Upper lobe of left lung (tissue), 6 donors: ENCODE measurements around the gene TMEM40. TPM values are rescaled to one million over a fixed set of nuclear protein-coding genes. Genes with fewer than 3 reads are reported as not detected.
A peak's percentile ranks its signal among the peaks of the same experiment; 100 is the strongest.

Experiments used
- ATAC-seq, 2 donors: fragments of 200-7000 bp; cut with Tn5 transposase; one replicate each; pipeline ENCODE4 v1.9.1; 2022; ENCODE audit warnings: mild to moderate bottlenecking in 2 of 2, moderate library complexity in 2 of 2; ENCODE audit not compliant: low FRiP score in 2 of 2
- DNase-seq, 2 donors: peaks; one replicate each; pipeline ENCODE4 v3.0.0-alpha.2; 2019 to 2020
- H3K27ac ChIP-seq, 4 donors: fragments of 200-600 bp; sonication (generic); one replicate each; pipeline ENCODE4 v1.5.1; 2016 to 2019
- H3K27me3 ChIP-seq, 4 donors: fragments of 200-600 bp; sonication (generic); one replicate each; pipeline ENCODE4 v1.5.1; 2017 to 2019
- H3K36me3 ChIP-seq, 4 donors: fragments of 200-600 bp; sonication (generic); one replicate each; pipeline ENCODE4 v1.5.1; 2016 to 2019
- H3K4me1 ChIP-seq, 4 donors: fragments of 200-600 bp; sonication (generic); one replicate each; pipeline ENCODE4 v1.5.1; 2018 to 2019
- H3K4me3 ChIP-seq, 4 donors: fragments of 200-600 bp; sonication (generic); one replicate each; pipeline ENCODE4 v1.5.1; 2017 to 2019; ENCODE audit warnings: mild to moderate bottlenecking in 2 of 4, moderate library complexity in 1 of 4
- H3K9me3 ChIP-seq, 4 donors: fragments of 200-600 bp; sonication (generic); one replicate each; pipeline ENCODE4 v1.5.1; 2018 to 2019
- CTCF ChIP-seq, 6 experiments: fragments of 450-650 bp in 4 of 6; fragments of 200-600 bp in 2 of 6; sonication (generic) in 2 of 6; IDR thresholded peaks; one replicate each; pipeline ENCODE4 v1.5.1; 2016 to 2019; ENCODE audit warnings: antibody characterized with exemption in 6 of 6
- EP300 ChIP-seq, 4 donors: sonication (generic); formaldehyde crosslinking; IDR thresholded peaks; one replicate each; pipeline ENCODE4 v1.5.1; 2017; ENCODE audit warnings: antibody characterized with exemption in 4 of 4, control low read depth in 2 of 4
- POLR2A ChIP-seq, 4 donors: fragments of 450-650 bp; IDR thresholded peaks; one replicate each; pipeline ENCODE4 v1.5.1; 2016 to 2017; ENCODE audit warnings: antibody characterized with exemption in 4 of 4, mild to moderate bottlenecking in 2 of 4
- POLR2AphosphoS5 ChIP-seq, 2 donors: sonication (generic); formaldehyde crosslinking; IDR thresholded peaks; one replicate each; pipeline ENCODE4 v1.5.1; 2017; ENCODE audit warnings: antibody characterized with exemption in 2 of 2
- WGBS, 2 donors: methylation state at CpG; one replicate each; pipeline ENCODE4 v1.1.5; 2017 to 2018; 5-methylcytosine and 5-hydroxymethylcytosine counted together
- total RNA-seq, 6 donors: library from RNA; depleted of rRNA in 4 of 6; stranded (reverse); fragments of >200 nt in 4 of 6; gene quantifications; one replicate each; pipeline versions ENCODE4 v1.1.0 to v1.2.1, GENCODE V29; 2016 to 2021
- donor health status: DM: no; HTN: no; CAD: no; lungs with moderate emphysema.
- donor health status: DM: no; HTN: yes; CAD: no; lungs with severe emphysema.

The TMEM40 gene
- total RNA-seq, 6 donors from 2014 or later, result 0.30 to 5.3 (median 1.1) TPM

DNA sequence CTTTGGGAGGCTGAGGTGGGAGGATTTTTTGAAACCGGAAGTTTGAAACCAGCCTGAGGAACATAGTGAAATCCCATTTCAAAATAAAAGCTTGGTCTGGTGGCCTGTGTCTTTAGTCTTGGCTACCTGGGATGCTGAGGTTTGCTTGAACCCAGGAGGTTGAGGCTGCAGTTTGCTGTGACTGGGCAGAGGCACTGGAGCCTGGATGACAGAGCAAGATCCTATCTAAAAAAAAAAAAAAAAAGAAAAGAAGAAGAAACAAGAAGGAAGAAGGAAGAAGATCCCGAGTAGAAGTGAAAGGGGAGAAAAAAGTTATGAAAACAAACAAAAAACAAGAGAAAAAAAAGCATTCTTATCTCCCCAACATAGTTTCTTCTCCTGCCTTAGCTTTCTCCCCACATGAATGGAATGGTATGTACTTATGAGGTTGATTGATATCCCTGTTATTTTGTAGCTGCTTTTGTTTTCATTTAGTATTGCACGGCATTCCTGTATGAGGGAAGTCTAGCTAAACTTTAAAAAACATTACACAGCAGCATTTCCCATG is 42.4 kb downstream of the TMEM40 start:
- Histone ChIP-seq H3K36me3 (no peaks in the 10 kb centered on the region), H3K4me3 (no peak overlapping the region), H3K9me3 (no peaks in the 10 kb centered on the region), H3K4me1 (peaks cover 0 to 10% (median 4%) of the 10 kb centered on the region in 4 donors), H3K27ac (no peak overlapping the region), H3K27me3 (no peaks in the 10 kb centered on the region)
- no peak for DNase-seq
- TF ChIP-seq POLR2A (IDR thresholded peaks at IDR 0.05) (no peak), POLR2AphosphoS5 (IDR thresholded peaks at IDR 0.05) (no peak), EP300 (IDR thresholded peaks at IDR 0.05) (no peak), CTCF (IDR thresholded peaks at IDR 0.05) (no peak)
- WGBS, 2 donors, result 29 to 45% methylated on average over 1 to 3 of the region's 3 CpGs
- no peak for ATAC-seq

DNA sequence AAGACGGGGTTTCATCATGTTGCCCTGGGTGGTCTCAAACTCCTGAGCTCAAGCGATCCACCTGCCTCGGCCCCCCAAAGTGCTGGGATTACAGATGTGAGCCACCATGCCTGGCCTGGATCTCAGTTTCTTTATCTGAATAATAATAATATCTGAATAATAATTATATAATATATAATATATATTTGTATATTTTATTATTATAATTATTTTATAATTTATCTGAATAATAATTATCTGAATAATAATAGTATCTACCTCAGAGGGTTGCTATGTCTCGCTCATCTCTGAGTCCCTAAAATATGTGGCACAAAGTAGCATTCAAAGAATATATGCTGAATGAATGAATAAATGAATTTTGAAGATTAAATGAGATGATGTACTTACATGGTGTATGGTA is 44.8 kb downstream of the TMEM40 start:
- Histone ChIP-seq H3K27ac (no peak overlapping the region), H3K9me3 (no peaks in the 10 kb centered on the region), H3K36me3 (no peaks in the 10 kb centered on the region), H3K4me3 (no peak overlapping the region), H3K4me1 (no peaks in the 10 kb centered on the region), H3K27me3 (no peaks in the 10 kb centered on the region)
- no peak for TF ChIP-seq POLR2AphosphoS5 (IDR thresholded peaks at IDR 0.05)
- no peak for TF ChIP-seq CTCF (IDR thresholded peaks at IDR 0.05)
- TF ChIP-seq POLR2A (IDR thresholded peaks at IDR 0.05), result no peak
- no peak for TF ChIP-seq EP300 (IDR thresholded peaks at IDR 0.05)
- DNase-seq (no peak), ATAC-seq (no peak)
- WGBS, 2 donors, result 96 to 97% methylated on average over 4 of the region's 4 CpGs

GRCh38 chr3:12710062-12710461 is 49.0 kb downstream of the TMEM40 start:
- Histone ChIP-seq H3K27ac (no peak overlapping the region), H3K4me3 (no peak overlapping the region), H3K36me3 (no peaks in the 10 kb centered on the region), H3K4me1 (no peaks in the 10 kb centered on the region), H3K27me3 (no peaks in the 10 kb centered on the region), H3K9me3 (no peaks in the 10 kb centered on the region)
- WGBS, 2 donors, result 64 to 75% methylated on average over 2 to 3 of the region's 4 CpGs
- ATAC-seq (no peak), DNase-seq (no peak)
- TF ChIP-seq POLR2A (IDR thresholded peaks at IDR 0.05), result no peak
- no peak for TF ChIP-seq EP300 (IDR thresholded peaks at IDR 0.05)
- no peak for TF ChIP-seq CTCF (IDR thresholded peaks at IDR 0.05)
- no peak for TF ChIP-seq POLR2AphosphoS5 (IDR thresholded peaks at IDR 0.05)

- Histone ChIP-seq H3K4me1 (no peaks in the 10 kb centered on the region), H3K9me3 (no peaks in the 10 kb centered on the region), H3K27ac (no peak overlapping the region), H3K4me3 (no peak overlapping the region), H3K27me3 (no peaks in the 10 kb centered on the region), H3K36me3 (no peaks in the 10 kb centered on the region)
- DNase-seq (no peak), ATAC-seq (no peak)
- 67 to 71% methylated on average over 3 of the region's 3 CpGs for WGBS, 2 donors
- no peak for TF ChIP-seq POLR2A (IDR thresholded peaks at IDR 0.05)
- no peak for TF ChIP-seq EP300 (IDR thresholded peaks at IDR 0.05)
- no peak for TF ChIP-seq POLR2AphosphoS5 (IDR thresholded peaks at IDR 0.05)
- no peak for TF ChIP-seq CTCF (IDR thresholded peaks at IDR 0.05)
These were observed 49.7 kb downstream of the TMEM40 start for GRCh38 chr3:12709334-12709733.

GRCh38 chr3:12708584-12709192 is 50.4 kb downstream of the TMEM40 start:
- TF ChIP-seq POLR2A (IDR thresholded peaks at IDR 0.05) (no peak), POLR2AphosphoS5 (IDR thresholded peaks at IDR 0.05) (no peak), EP300 (IDR thresholded peaks at IDR 0.05) (no peak), CTCF (IDR thresholded peaks at IDR 0.05) (no peak)
- ATAC-seq, result peak in 1 of 2 donors; percentile 52

More at GRCh38 chr3:12708584-12709192, 50.4 kb downstream of the TMEM40 start:
- Histone ChIP-seq H3K36me3 (no peaks in the 10 kb centered on the region), H3K27ac (no peak overlapping the region), H3K4me1 (no peaks in the 10 kb centered on the region), H3K4me3 (no peak overlapping the region), H3K27me3 (no peaks in the 10 kb centered on the region), H3K9me3 (no peaks in the 10 kb centered on the region)
- no peak for DNase-seq
- WGBS, 2 donors, result 52 to 57% methylated on average over 4 to 6 of the region's 6 CpGs
